ENCODE measurements around the gene GMIP. TPM values are rescaled to one million over a fixed set of nuclear protein-coding genes. Genes with fewer than 3 reads are reported as not detected.
"Not testable (repeated sequence)": the region's sequence is repeated elsewhere in the genome, so short reads cannot be mapped to it uniquely, and the experiment has no call there.

Gene GMIP
- total and polyA plus RNA-seq, 9 donors: 3.3 to 6.9 (median 4.4) TPM

DNA sequence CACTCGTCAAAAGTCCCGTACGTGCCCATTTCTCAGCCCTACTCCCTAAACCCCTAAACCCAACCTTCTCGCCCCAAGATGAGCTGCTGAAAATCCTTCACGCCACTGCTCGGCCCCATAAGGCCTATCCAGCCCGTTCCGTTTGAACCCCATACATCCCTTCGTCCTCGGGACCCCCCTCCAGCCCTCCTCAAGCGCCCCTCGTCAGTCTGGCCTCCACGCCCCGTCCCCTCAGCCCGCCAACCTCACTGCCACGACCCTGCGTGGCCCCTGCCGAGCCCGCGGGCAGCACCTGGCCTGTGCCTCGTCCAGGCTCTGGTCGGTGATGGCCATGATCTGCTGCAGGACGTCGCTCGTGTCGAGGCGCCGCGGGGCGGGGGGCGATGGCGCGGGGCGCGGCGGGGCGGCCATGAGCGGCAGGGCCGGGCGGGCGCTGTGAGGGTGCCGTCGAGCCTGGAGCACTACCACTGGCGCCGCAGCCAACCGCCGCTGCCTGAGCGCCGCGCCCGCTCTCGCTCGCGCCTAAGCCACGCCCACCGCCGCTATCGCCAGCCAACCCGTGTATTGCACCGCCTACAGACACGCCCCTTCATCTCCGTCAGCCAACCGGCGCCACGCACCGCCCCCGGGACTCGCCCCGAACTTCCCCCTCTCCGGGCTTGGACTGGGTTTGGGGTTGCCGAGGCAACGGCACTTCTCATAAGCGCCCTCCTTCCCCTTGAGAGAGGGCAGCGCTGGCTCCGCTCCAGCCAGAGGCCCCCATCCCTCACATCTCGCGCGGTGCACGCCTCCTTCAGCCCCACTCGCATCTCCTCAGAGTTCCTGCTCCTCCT lies 25.0 kb downstream of the GMIP start, which contains the start of gene PBX4:
Gene PBX4 (minus strand): TSS at position 469 of the 833 bp plus-strand sequence. CDS start 58 bp downstream, at position 411.
- Histone ChIP-seq H3K4me3 (peak within 1 kb of the TSS; percentile 43), H3K36me3 (no peaks in the 10 kb centered on the region), H3K27ac (no peak within 1 kb of the TSS), H3K27me3 (no peaks in the 10 kb centered on the region), H3K9me3 (no peaks in the 10 kb centered on the region), H3K4me1 (ENCODE audit: insufficient read depth) (peaks cover 7% of the 10 kb centered on the region)
- peak; percentile 96 to 98 (median 97) for DNase-seq
- intact Hi-C loops (cut with DNase I): no loop called here
- TF ChIP-seq, protein P1, sequence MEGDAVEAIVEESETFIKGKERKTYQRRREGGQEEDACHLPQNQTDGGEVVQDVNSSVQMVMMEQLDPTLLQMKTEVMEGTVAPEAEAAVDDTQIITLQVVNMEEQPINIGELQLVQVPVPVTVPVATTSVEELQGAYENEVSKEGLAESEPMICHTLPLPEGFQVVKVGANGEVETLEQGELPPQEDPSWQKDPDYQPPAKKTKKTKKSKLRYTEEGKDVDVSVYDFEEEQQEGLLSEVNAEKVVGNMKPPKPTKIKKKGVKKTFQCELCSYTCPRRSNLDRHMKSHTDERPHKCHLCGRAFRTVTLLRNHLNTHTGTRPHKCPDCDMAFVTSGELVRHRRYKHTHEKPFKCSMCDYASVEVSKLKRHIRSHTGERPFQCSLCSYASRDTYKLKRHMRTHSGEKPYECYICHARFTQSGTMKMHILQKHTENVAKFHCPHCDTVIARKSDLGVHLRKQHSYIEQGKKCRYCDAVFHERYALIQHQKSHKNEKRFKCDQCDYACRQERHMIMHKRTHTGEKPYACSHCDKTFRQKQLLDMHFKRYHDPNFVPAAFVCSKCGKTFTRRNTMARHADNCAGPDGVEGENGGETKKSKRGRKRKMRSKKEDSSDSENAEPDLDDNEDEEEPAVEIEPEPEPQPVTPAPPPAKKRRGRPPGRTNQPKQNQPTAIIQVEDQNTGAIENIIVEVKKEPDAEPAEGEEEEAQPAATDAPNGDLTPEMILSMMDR (IDR thresholded peaks at IDR 0.05): no peak
- no peak for TF ChIP-seq POLR2A (IDR thresholded peaks at IDR 0.05)
- no peak for TF ChIP-seq EP300 (IDR thresholded peaks at IDR 0.05)
- 2 to 3% (median 3%) methylated on average over 61 to 80 of the region's 80 CpGs for WGBS, 3 donors

DNA sequence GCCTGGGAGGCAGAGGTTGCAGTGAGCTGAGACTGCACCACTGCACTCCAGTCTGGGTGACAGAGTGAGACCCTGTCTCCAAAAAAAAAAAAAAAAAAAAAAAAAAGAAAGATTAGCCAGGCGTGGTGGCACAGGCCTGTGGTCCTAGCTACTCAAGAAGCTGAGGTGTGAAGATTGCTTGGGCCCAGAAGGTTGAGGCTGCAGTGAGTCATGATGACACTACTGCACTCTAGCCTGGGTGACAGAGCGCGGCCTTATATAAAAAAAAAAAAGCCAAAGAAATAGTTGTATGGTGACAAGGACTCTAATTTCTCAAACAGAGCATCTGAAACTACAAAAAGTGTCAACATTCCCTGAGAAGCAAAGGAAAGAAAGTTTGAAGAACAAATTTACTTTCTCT lies 28.4 kb downstream of the GMIP start:
- no peak for DNase-seq
- Histone ChIP-seq H3K27ac (no peak overlapping the region), H3K36me3 (no peaks in the 10 kb centered on the region), H3K4me3 (no peak overlapping the region), H3K4me1 (ENCODE audit: insufficient read depth) (peaks cover 7% of the 10 kb centered on the region), H3K27me3 (no peaks in the 10 kb centered on the region), H3K9me3 (no peaks in the 10 kb centered on the region)
- WGBS, 3 donors: 84 to 94% (median 93%) methylated on average over 3 of the region's 3 CpGs
- intact Hi-C loops (cut with DNase I): no loop called here
- TF ChIP-seq POLR2A (IDR thresholded peaks at IDR 0.05): no peak
- TF ChIP-seq EP300 (IDR thresholded peaks at IDR 0.05): no peak
- TF ChIP-seq, protein P1 (IDR thresholded peaks at IDR 0.05): no peak

DNA sequence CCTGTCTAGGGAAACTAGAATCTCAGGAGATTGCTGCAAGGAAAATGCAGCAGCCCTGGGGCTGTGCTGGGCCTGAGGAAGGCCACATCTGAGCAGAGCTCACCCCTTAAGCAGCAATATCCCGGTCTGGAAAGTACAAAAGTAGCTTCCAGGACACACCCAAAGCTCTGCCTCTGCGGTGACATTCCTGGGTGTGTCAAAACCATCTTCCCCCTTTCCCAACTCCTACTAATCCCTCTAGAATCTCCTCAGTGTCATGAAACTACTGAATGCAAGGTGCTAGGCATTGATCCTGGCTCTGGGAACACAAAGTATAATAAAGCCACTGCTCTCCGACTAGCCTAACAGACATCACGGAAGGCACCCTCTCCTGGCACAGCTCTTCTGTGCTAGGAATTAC lies 30.0 kb downstream of the GMIP start:
- TF ChIP-seq POLR2A (IDR thresholded peaks at IDR 0.05) (no peak), EP300 (IDR thresholded peaks at IDR 0.05) (no peak)
- TF ChIP-seq, protein P1 (IDR thresholded peaks at IDR 0.05): no peak
- H3K27me3 ChIP-seq: no peaks in the 10 kb centered on the region
- no peak for DNase-seq

DNA sequence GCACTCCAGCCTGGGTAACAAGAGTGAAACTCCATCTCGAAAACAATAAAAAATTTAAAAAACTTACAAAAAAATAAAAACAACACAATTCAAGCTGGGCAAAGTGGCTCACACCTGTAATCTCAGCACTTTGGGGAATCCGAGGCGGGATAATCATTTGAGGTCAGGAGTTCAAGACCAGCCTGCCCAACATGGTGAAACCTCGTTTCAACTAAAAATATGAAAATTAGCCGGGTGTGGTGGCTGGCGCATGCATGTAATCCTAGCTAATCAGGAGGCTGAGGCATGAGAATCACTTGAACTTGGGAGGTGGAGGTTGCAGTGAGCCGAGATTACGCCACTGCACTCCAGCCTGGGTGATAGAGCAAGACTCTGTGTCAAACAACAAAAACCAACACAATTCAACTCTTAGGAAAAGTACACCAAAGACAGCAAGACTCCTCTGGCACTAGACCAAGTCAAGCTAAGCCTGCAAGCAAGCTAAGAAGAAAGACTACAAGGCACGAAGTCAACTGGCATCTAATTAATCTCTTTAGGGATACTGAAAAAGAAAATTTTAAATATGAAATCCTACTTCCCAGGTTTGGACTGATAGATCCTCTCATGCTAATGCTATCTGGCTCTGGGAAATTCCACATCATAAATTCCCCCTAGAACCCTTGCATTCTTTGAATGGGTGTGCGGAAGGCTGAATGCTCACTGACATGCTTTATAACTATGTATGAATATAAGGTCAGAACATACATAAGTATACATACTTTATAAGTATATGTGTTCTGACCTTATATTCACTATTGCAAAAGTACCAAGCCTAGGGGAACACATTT lies 32.9 kb downstream of the GMIP start:
- Histone ChIP-seq H3K36me3 (no peaks in the 10 kb centered on the region), H3K27ac (no peak overlapping the region), H3K4me3 (no peak overlapping the region), H3K9me3 (no peaks in the 10 kb centered on the region), H3K4me1 (ENCODE audit: insufficient read depth) (no peaks in the 10 kb centered on the region), H3K27me3 (no peaks in the 10 kb centered on the region)
- intact Hi-C loops (cut with DNase I): no loop called here
- no peak for DNase-seq
- TF ChIP-seq, protein P1 (IDR thresholded peaks at IDR 0.05): no peak
- no peak for TF ChIP-seq POLR2A (IDR thresholded peaks at IDR 0.05)
- no peak for TF ChIP-seq EP300 (IDR thresholded peaks at IDR 0.05)
- whole genome bisulfite sequencing, 3 donors: 82 to 86% (median 83%) methylated on average over 10 of the region's 10 CpGs

More for the DNA sequence above, 30.0 kb downstream of the GMIP start:
- Histone ChIP-seq H3K9me3 (no peaks in the 10 kb centered on the region), H3K4me1 (ENCODE audit: insufficient read depth) (peaks cover 3% of the 10 kb centered on the region), H3K36me3 (no peaks in the 10 kb centered on the region), H3K27ac (no peak overlapping the region), H3K4me3 (no peak overlapping the region)
- WGBS, 3 donors: 86 to 90% (median 88%) methylated on average over 4 of the region's 4 CpGs
- intact Hi-C loops (cut with DNase I): no loop called here

DNA sequence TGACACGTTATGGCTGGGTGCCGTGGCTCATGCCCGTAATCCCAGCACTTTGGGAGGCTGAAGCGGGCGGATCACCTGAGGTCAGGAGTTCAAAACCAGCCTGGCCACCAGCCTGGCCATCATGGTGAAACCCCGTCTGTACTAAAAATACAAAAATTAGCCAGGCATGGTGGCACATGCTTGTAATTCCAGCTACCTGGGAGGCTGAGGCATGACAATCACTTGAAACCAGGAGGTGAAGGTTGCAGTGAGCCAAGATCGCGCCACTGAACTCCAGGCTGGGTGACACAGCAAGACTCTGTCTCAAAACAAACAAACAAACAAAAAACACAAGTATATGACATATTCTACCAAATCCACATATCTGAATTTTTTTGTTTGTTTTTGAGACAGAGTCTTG lies 36.8 kb downstream of the GMIP start:
- H3K27me3 ChIP-seq; H3K27ac ChIP-seq; DNase-seq; H3K4me1 ChIP-seq (ENCODE audit: insufficient read depth); intact Hi-C loops (cut with DNase I); H3K9me3 ChIP-seq; H3K36me3 ChIP-seq; H3K4me3 ChIP-seq: not testable (repeated sequence)
- WGBS, 3 donors: 94 to 96% (median 96%) methylated on average over 8 of the region's 8 CpGs
